ENCODE data around the gene FBH1. TPM values are rescaled to one million over a fixed set of nuclear protein-coding genes. Genes with fewer than 3 reads are reported as not detected.

FBH1 gene
- total and polyA plus RNA-seq, 2 experiments from 2014 or later, result 62.5 to 90.8 TPM

- peaks cover 9% of the 10 kb centered on the region for H3K79me2 ChIP-seq (replicated peaks; ENCODE audit: insufficient read depth)
- DNase-seq (ENCODE audit: low spot score) (no peak), ATAC-seq (no peak)
- H3K27me3 Mint-ChIP-seq (ENCODE audit: insufficient read depth, low read depth, poor library complexity), result no peaks in the 10 kb centered on the region
- H2AFZ ChIP-seq, result no peak overlapping the region
- no peak overlapping the region for H3K27ac ChIP-seq (ENCODE audit: low read depth)
- H3K4me1 ChIP-seq (ENCODE audit: insufficient read depth), result peaks cover under 1% of the 10 kb centered on the region; the same call in 1 of the 2 replicates
- H3K36me3 ChIP-seq (ENCODE audit: insufficient read depth), result peaks cover 35% of the 10 kb centered on the region
- no peak overlapping the region for H3K4me3 Mint-ChIP-seq
- no peak overlapping the region for H3K4me3 ChIP-seq
- H3K4me2 ChIP-seq, result no peak overlapping the region
- H3K4me1 Mint-ChIP-seq, result peaks cover 7% of the 10 kb centered on the region; the same call in 2 of the 3 replicates
- peaks cover 12% of the 10 kb centered on the region for H4K20me1 ChIP-seq (replicated peaks; ENCODE audit: insufficient read depth)
- H3F3A ChIP-seq (replicated peaks; ENCODE audit: low read depth), result no peaks in the 10 kb centered on the region
- H3K9me3 Mint-ChIP-seq, result no peaks in the 10 kb centered on the region
- TF ChIP-seq EZH2phosphoT487 (IDR thresholded peaks at IDR 0.05; ENCODE audit: unreplicated experiment) (no peak), ZNF331 (CRISPR knock-in tag; IDR thresholded peaks at IDR 0.05; ENCODE audit: low read depth) (no peak), ETS1 (IDR thresholded peaks at IDR 0.05) (no peak), JUNB (IDR thresholded peaks at IDR 0.05; ENCODE audit: unreplicated experiment) (no peak), NANOG (IDR thresholded peaks at IDR 0.05; ENCODE audit: borderline replicate concordance) (no peak), CREB1 (CRISPR knock-in tag; IDR thresholded peaks at IDR 0.05; ENCODE audit: low read depth) (no peak), REST (IDR thresholded peaks at IDR 0.05; ENCODE audit: unreplicated experiment) (no peak), EZH2 (IDR thresholded peaks at IDR 0.05; ENCODE audit: low read depth, unreplicated experiment) (no peak), CTCF (conservative IDR thresholded peaks at IDR 0.05; ENCODE audit: low read depth in 2 of 2) (no peak), ZNF114 (CRISPR knock-in tag; IDR thresholded peaks at IDR 0.05) (no peak), POLR2AphosphoS5 (IDR thresholded peaks at IDR 0.05; ENCODE audit: low read depth) (no peak)
- TF ChIP-seq, protein P1, sequence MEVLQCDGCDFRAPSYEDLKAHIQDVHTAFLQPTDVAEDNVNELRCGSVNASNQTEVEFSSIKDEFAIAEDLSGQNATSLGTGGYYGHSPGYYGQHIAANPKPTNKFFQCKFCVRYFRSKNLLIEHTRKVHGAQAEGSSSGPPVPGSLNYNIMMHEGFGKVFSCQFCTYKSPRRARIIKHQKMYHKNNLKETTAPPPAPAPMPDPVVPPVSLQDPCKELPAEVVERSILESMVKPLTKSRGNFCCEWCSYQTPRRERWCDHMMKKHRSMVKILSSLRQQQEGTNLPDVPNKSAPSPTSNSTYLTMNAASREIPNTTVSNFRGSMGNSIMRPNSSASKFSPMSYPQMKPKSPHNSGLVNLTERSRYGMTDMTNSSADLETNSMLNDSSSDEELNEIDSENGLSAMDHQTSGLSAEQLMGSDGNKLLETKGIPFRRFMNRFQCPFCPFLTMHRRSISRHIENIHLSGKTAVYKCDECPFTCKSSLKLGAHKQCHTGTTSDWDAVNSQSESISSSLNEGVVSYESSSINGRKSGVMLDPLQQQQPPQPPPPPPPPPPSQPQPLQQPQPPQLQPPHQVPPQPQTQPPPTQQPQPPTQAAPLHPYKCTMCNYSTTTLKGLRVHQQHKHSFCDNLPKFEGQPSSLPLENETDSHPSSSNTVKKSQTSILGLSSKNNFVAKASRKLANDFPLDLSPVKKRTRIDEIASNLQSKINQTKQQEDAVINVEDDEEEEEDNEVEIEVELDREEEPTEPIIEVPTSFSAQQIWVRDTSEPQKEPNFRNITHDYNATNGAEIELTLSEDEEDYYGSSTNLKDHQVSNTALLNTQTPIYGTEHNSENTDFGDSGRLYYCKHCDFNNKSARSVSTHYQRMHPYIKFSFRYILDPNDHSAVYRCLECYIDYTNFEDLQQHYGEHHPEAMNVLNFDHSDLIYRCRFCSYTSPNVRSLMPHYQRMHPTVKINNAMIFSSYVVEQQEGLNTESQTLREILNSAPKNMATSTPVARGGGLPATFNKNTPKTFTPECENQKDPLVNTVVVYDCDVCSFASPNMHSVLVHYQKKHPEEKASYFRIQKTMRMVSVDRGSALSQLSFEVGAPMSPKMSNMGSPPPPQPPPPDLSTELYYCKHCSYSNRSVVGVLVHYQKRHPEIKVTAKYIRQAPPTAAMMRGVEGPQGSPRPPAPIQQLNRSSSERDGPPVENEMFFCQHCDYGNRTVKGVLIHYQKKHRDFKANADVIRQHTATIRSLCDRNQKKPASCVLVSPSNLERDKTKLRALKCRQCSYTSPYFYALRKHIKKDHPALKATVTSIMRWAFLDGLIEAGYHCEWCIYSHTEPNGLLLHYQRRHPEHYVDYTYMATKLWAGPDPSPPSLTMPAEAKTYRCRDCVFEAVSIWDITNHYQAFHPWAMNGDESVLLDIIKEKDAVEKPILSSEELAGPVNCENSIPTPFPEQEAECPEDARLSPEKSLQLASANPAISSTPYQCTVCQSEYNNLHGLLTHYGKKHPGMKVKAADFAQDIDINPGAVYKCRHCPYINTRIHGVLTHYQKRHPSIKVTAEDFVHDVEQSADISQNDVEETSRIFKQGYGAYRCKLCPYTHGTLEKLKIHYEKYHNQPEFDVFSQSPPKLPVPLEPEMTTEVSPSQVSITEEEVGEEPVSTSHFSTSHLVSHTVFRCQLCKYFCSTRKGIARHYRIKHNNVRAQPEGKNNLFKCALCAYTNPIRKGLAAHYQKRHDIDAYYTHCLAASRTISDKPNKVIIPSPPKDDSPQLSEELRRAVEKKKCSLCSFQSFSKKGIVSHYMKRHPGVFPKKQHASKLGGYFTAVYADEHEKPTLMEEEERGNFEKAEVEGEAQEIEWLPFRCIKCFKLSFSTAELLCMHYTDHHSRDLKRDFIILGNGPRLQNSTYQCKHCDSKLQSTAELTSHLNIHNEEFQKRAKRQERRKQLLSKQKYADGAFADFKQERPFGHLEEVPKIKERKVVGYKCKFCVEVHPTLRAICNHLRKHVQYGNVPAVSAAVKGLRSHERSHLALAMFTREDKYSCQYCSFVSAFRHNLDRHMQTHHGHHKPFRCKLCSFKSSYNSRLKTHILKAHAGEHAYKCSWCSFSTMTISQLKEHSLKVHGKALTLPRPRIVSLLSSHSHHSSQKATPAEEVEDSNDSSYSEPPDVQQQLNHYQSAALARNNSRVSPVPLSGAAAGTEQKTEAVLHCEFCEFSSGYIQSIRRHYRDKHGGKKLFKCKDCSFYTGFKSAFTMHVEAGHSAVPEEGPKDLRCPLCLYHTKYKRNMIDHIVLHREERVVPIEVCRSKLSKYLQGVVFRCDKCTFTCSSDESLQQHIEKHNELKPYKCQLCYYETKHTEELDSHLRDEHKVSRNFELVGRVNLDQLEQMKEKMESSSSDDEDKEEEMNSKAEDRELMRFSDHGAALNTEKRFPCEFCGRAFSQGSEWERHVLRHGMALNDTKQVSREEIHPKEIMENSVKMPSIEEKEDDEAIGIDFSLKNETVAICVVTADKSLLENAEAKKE (CRISPR knock-in tag; IDR thresholded peaks at IDR 0.05), result no peak
- no peak overlapping the region for H3K27ac Mint-ChIP-seq
- no peaks in the 10 kb centered on the region for H3K27me3 ChIP-seq (ENCODE audit: insufficient read depth)
- H3K9me2 ChIP-seq (ENCODE audit: insufficient read depth), result no peaks in the 10 kb centered on the region
- H3K36me3 Mint-ChIP-seq (ENCODE audit: low read depth), result peaks cover 73% of the 10 kb centered on the region
Measured at GRCh38 chr10:5882961-5883360, 7.1 kb upstream of the FBH1 start.
